Heart left ventricle (tissue), 13 donors: Measurements from ENCODE around the gene SH3RF3.

Experiments
- CTCF ChIP-seq, 12 donors: fragments of 200-600 bp; sonication (generic) in 4 of 12; IDR thresholded peaks; one replicate each; pipeline versions ENCODE4 v1.5.0 to v1.8.0; 2018 to 2022; ENCODE audit warnings: antibody characterized with exemption in 12 of 12, mild to moderate bottlenecking in 5 of 12
- POLR2A ChIP-seq, 2 donors: fragments of 450-650 bp; IDR thresholded peaks; one replicate each; pipeline ENCODE4 v1.6.1; 2017; ENCODE audit warnings: antibody characterized with exemption in 2 of 2, mild to moderate bottlenecking in 2 of 2, moderate library complexity in 2 of 2
- donor health status: ischemic (EF 13 %, LVEDD 7.1; RV severe dilation, severe dysfunction).
- donor health status: DM: no; HTN: yes; CAD: no.
- donor health status: DM: no; HTN: no; CAD: no.
- donor health status: ischemic (EF 25% LVEDD 6.9; RV normal size, moderate dysfunction).
- donor health status: ischemic (EF 25% LVEDD 5.7; RV mildly dilated, moderate dysfunction).
- donor health status: ischemic (EF 35%, LVEDD 5.7; RV mildly dilated, moderate dysfunction).
- donor health status: nonischemic (EF 11% LVEDD 7.7; RV severe dilation, severe dysfunction).
- donor health status: DM: yes; HTN: yes; CAD: no.
- donor health status: PGD.
- donor health status: ischemic (EF 29% LVEDD 5.4; RV normal size, mild dysfunction).
- donor health status: nonischemic (EF 23%, LVEDD 6.1; RV moderate dilation, normal function).

- TF ChIP-seq POLR2A (IDR thresholded peaks at IDR 0.05) (no peak), CTCF (IDR thresholded peaks at IDR 0.05) (no peak)
Measured at GRCh38 chr2:109530712-109531111, 401.7 kb downstream of the SH3RF3 start.
